ENCODE measurements around the gene FAM20B.
"Not testable (repeated sequence)": the region's sequence is repeated elsewhere in the genome, so short reads cannot be mapped to it uniquely, and the experiment has no call there.

The FAM20B gene

DNA sequence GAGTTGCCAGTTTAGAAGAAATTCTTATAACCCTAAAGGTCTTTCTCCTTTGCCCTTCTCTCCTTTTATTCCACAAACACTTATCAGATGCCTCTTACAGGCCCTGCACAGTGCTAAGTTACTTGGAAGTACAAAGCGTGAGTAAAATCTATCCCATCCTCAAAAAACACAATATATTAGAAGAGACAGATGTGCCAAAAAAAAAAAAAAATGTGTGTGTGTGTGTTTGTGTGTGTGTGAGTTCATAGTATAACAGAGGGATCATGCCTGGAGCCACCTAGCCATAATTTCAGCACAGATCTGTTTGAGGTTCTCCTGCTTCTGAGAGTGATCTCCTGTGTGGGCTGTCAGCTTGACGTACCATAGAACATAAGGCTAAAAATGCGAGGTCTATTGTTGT is 5.0 kb downstream of the FAM20B start:
- peaks cover 69% of the 10 kb centered on the region for H3K4me1 Mint-ChIP-seq (ENCODE audit: low read depth)
- no peak for DNase-seq (ENCODE audit: low spot score)
- H3K4me3 Mint-ChIP-seq = peak overlapping the region; percentile 24
- peaks cover 6% of the 10 kb centered on the region for H3K36me3 Mint-ChIP-seq (ENCODE audit: low read depth)
- no peak overlapping the region for H3K27ac Mint-ChIP-seq
- no peaks in the 10 kb centered on the region for H3K9me3 Mint-ChIP-seq
- H3K27me3 Mint-ChIP-seq (ENCODE audit: low read depth) = no peaks in the 10 kb centered on the region

DNA sequence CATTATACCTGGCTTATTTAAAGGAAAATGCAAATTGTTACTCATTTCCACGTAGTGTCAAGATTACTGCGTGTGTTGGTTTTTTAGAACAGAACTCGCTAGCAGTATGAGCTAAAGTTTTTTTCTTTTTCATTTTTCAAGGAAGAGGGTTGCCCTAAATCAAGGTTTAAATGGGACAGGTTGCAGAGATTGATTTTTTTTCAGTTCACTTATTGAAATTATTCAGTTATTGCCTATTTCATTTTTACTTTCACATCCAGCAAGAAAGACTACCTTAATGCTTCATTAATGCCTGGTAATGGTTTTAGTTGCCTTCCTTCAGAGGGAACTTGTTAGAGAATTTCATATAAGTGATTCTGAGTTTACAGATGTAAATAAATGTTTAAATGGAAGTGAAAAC is 5.6 kb downstream of the FAM20B start:
- Mint-ChIP-seq H3K4me3 (peak overlapping the region; percentile 24), H3K27me3 (ENCODE audit: low read depth) (no peaks in the 10 kb centered on the region), H3K9me3 (no peaks in the 10 kb centered on the region), H3K36me3 (ENCODE audit: low read depth) (peaks cover 6% of the 10 kb centered on the region), H3K27ac (no peak overlapping the region), H3K4me1 (ENCODE audit: low read depth) (peaks cover 70% of the 10 kb centered on the region)
- no peak for DNase-seq (ENCODE audit: low spot score)

- Mint-ChIP-seq H3K4me1 (ENCODE audit: low read depth) (peaks cover 74% of the 10 kb centered on the region), H3K36me3 (ENCODE audit: low read depth) (peaks cover 6% of the 10 kb centered on the region), H3K27ac (no peak overlapping the region), H3K4me3 (no peak overlapping the region), H3K27me3 (ENCODE audit: low read depth) (no peaks in the 10 kb centered on the region), H3K9me3 (no peaks in the 10 kb centered on the region)
- DNase-seq (ENCODE audit: low spot score) = no peak
Observed at GRCh38 chr1:179031855-179032513, 6.3 kb downstream of the FAM20B start.

DNA sequence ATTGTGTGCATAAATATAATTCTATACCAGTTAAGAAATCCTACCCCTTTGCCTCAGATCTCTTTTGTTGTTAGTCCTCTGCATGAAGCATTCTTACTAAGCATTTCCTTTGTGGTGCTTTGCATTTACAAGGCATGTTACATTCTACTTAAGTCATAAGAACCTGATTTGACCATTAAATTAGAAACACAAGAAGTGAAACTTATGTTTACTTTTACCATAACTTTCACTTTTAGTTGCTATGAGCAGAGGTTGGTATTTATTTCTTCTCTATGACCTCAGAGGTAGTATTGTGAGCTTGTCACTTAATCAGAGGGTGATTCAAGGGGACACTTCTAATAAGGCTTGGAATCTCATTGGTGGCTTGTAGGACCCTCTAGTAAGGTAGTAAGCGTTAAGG is 9.0 kb downstream of the FAM20B start:
- peak overlapping the region; percentile 84 for H3K27ac Mint-ChIP-seq
- no peak for DNase-seq (ENCODE audit: low spot score)
- H3K27me3 Mint-ChIP-seq (ENCODE audit: low read depth) = no peaks in the 10 kb centered on the region
- H3K4me3 Mint-ChIP-seq = peak overlapping the region; percentile 61
- H3K9me3 Mint-ChIP-seq = no peaks in the 10 kb centered on the region
- peaks cover 15% of the 10 kb centered on the region for H3K36me3 Mint-ChIP-seq (ENCODE audit: low read depth)
- H3K4me1 Mint-ChIP-seq (ENCODE audit: low read depth) = peaks cover 76% of the 10 kb centered on the region

- peak; percentile 46 for DNase-seq (ENCODE audit: low spot score)
- no peaks in the 10 kb centered on the region for H3K9me3 Mint-ChIP-seq
- H3K4me1 Mint-ChIP-seq (ENCODE audit: low read depth) = peaks cover 56% of the 10 kb centered on the region
Observed at GRCh38 chr1:179036844-179037465, 11.3 kb downstream of the FAM20B start.

GRCh38 chr1:179038528-179039281 is 13.0 kb downstream of the FAM20B start:
- Mint-ChIP-seq H3K27me3 (ENCODE audit: low read depth) (no peaks in the 10 kb centered on the region), H3K27ac (peak overlapping the region; percentile 85), H3K4me1 (ENCODE audit: low read depth) (peaks cover 48% of the 10 kb centered on the region), H3K4me3 (peak overlapping the region; percentile 58), H3K9me3 (no peaks in the 10 kb centered on the region), H3K36me3 (ENCODE audit: low read depth) (peaks cover 18% of the 10 kb centered on the region)
- DNase-seq (ENCODE audit: low spot score) = no peak

More at GRCh38 chr1:179036844-179037465, 11.3 kb downstream of the FAM20B start:
- Mint-ChIP-seq H3K4me3 (peak overlapping the region; percentile 11), H3K27me3 (ENCODE audit: low read depth) (no peaks in the 10 kb centered on the region), H3K36me3 (ENCODE audit: low read depth) (peaks cover 18% of the 10 kb centered on the region), H3K27ac (peak overlapping the region; percentile 62)

DNA sequence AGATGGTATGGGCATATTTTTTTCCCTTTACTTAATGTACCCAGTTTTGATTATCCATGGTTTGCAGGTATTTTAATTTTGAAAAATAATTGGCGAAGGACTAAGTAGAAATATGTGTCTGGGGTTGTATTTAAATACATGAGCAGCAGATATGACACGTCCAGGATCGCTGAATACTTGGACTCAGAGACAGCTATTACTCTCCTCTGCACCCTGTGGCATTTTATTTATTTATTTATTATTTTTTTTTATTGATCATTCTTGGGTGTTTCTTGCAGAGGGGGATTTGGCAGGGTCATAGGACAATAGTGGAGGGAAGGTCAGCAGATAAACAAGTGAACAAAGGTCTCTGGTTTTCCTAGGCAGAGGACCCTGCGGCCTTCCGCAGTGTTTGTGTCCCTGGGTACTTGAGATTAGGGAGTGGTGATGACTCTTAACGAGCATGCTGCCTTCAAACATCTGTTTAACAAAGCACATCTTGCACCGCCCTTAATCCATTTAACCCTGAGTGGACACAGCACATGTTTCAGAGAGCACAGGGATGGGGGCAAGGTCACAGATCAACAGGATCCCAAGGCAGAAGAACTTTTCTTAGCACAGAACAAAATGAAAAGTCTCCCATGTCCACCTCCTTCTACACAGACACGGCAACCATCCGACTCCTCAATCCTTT is 13.9 kb downstream of the FAM20B start:
- Mint-ChIP-seq H3K4me1 (ENCODE audit: low read depth) (peaks cover 40% of the 10 kb centered on the region), H3K36me3 (ENCODE audit: low read depth) (peaks cover 14% of the 10 kb centered on the region), H3K27ac (peak overlapping the region; percentile 85), H3K4me3 (peak overlapping the region; percentile 58)
- DNase-seq (ENCODE audit: low spot score); H3K9me3 Mint-ChIP-seq; H3K27me3 Mint-ChIP-seq (ENCODE audit: low read depth): not testable (repeated sequence)

DNA sequence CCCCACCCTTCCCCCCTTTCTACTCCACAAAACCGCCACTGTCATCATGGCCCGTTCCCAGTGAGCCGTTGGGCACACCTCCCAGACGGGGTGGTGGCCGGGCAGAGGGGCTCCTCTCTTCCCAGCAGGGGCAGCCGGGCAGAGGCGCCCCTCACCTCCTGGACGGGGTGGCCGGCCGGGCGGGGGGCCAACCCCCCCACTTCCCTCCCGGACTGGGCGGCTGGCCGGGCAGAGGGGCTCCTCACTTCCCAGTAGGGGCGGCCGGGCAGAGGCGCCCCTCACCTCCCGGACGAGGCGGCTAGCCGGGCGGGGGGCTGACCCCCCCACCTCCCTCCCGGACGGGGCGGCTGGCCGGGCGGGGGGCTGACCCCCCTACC is 14.5 kb downstream of the FAM20B start:
- H3K4me3 Mint-ChIP-seq; DNase-seq (ENCODE audit: low spot score); H3K27ac Mint-ChIP-seq; H3K9me3 Mint-ChIP-seq; H3K27me3 Mint-ChIP-seq (ENCODE audit: low read depth): not testable (repeated sequence)
- H3K4me1 Mint-ChIP-seq (ENCODE audit: low read depth) = peaks cover 35% of the 10 kb centered on the region
- peaks cover 12% of the 10 kb centered on the region for H3K36me3 Mint-ChIP-seq (ENCODE audit: low read depth)

DNA sequence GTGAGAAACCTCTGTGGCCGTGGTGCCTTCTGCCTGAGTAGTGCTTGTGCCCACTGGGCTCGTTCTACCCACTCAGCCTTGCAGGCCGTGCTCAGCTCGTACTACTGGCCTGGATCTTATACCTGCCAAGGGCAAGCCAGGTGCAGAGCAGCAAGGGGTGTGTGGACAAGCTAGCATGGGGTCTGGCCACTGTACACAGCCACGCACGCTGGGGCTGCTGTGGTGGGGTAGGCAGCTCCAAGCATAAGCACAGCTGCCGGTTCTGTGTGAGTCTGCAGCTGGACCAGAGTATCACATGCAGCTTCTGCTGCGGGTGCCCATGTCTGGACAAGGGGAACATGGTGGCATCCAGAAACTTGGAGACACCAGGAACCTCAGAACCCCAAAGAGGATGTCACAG is 16.4 kb downstream of the FAM20B start:
- DNase-seq (ENCODE audit: low spot score) = no peak
- no peaks in the 10 kb centered on the region for H3K9me3 Mint-ChIP-seq
- H3K27ac Mint-ChIP-seq = no peak overlapping the region
- no peaks in the 10 kb centered on the region for H3K27me3 Mint-ChIP-seq (ENCODE audit: low read depth)
- no peak overlapping the region for H3K4me3 Mint-ChIP-seq
- peaks cover 20% of the 10 kb centered on the region for H3K4me1 Mint-ChIP-seq (ENCODE audit: low read depth)
- peaks cover 15% of the 10 kb centered on the region for H3K36me3 Mint-ChIP-seq (ENCODE audit: low read depth)

DNA sequence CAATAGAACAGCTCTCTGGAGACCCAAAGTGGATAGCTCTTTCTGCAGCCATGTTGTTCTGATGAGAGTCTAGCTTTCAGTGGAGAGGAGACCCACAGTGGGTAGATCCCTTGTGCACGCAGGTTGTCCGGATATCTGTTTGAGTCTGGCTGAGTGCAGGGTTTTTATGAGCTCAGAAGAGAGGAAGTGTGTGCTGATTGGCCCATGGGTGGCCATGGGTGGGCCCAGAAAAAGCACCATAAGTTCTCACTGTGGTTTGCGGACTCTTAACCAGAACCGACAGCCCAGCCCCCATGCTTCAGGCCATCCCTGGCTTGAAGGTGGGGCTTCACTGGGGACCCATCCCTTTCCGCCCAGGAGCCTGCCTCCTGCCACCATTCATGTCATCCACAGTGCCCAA is 17.0 kb downstream of the FAM20B start:
- H3K4me1 Mint-ChIP-seq (ENCODE audit: low read depth) = peaks cover 15% of the 10 kb centered on the region
- no peak for DNase-seq (ENCODE audit: low spot score)
- H3K27me3 Mint-ChIP-seq (ENCODE audit: low read depth) = no peaks in the 10 kb centered on the region
- no peak overlapping the region for H3K4me3 Mint-ChIP-seq
- no peak overlapping the region for H3K27ac Mint-ChIP-seq
- no peaks in the 10 kb centered on the region for H3K9me3 Mint-ChIP-seq
- H3K36me3 Mint-ChIP-seq (ENCODE audit: low read depth) = peaks cover 15% of the 10 kb centered on the region

GRCh38 chr1:179043266-179043665 is 17.6 kb downstream of the FAM20B start:
- Mint-ChIP-seq H3K4me3 (no peak overlapping the region), H3K4me1 (ENCODE audit: low read depth) (peaks cover 12% of the 10 kb centered on the region), H3K36me3 (ENCODE audit: low read depth) (peaks cover 15% of the 10 kb centered on the region), H3K27me3 (ENCODE audit: low read depth) (no peaks in the 10 kb centered on the region), H3K27ac (no peak overlapping the region), H3K9me3 (no peaks in the 10 kb centered on the region)
- no peak for DNase-seq (ENCODE audit: low spot score)

- H3K27me3 Mint-ChIP-seq (ENCODE audit: low read depth) = no peaks in the 10 kb centered on the region
- DNase-seq (ENCODE audit: low spot score) = no peak
- H3K4me1 Mint-ChIP-seq (ENCODE audit: low read depth) = peaks cover 7% of the 10 kb centered on the region
- no peaks in the 10 kb centered on the region for H3K9me3 Mint-ChIP-seq
- no peak overlapping the region for H3K4me3 Mint-ChIP-seq
- H3K27ac Mint-ChIP-seq = no peak overlapping the region
- H3K36me3 Mint-ChIP-seq (ENCODE audit: low read depth) = peaks cover 11% of the 10 kb centered on the region
Observed at GRCh38 chr1:179043907-179044306, 18.2 kb downstream of the FAM20B start.

GRCh38 chr1:179046808-179047635 is 21.3 kb downstream of the FAM20B start:
- Mint-ChIP-seq H3K9me3 (no peaks in the 10 kb centered on the region), H3K36me3 (ENCODE audit: low read depth) (peaks cover 3% of the 10 kb centered on the region), H3K4me3 (no peak overlapping the region), H3K4me1 (ENCODE audit: low read depth) (peaks cover 2% of the 10 kb centered on the region), H3K27ac (no peak overlapping the region), H3K27me3 (ENCODE audit: low read depth) (no peaks in the 10 kb centered on the region)
- DNase-seq (ENCODE audit: low spot score) = no peak

Data from T-helper 2 cell treated with Interferon-gamma antibody and Interleukin-4, amounts not matched to agents 5 μg/mL and 100 μg/mL, for 36 hours (primary cell).